Karpas-422 (cell line): ENCODE measurements around the gene RPL31. TPM values are rescaled to one million over a fixed set of nuclear protein-coding genes. Genes with fewer than 3 reads are reported as not detected.

Experiments used
- DNase-seq: peaks from one replicate; pipeline ENCODE4 v3.0.0-alpha.2; 2015
- H2AFZ ChIP-seq: fragments of 200-600 bp; sonication (generic); 2 replicates; pipeline ENCODE4 v1.6.1; 2014; ENCODE audit warnings: antibody characterized with exemption, low read length, mixed read lengths
- H3K27ac ChIP-seq: fragments of 200-600 bp; sonication (generic); 2 replicates; pipeline ENCODE4 v1.5.1; 2014; ENCODE audit warnings: mild to moderate bottlenecking, low read length, moderate library complexity
- H3K27me3 ChIP-seq: fragments of 200-600 bp; sonication (generic); 2 replicates; pipeline ENCODE4 v1.6.1; 2014; ENCODE audit warnings: low read length, mixed read lengths
- H3K36me3 ChIP-seq: fragments of 200-600 bp; sonication (generic); 2 replicates; pipeline ENCODE4 v1.6.1; 2014; ENCODE audit warnings: low read length, mixed read lengths; ENCODE audit not compliant: insufficient read depth
- H3K4me1 ChIP-seq: fragments of 200-600 bp; sonication (generic); 2 replicates; pipeline ENCODE4 v1.6.1; 2014; ENCODE audit warnings: mild to moderate bottlenecking, low read length, mixed read lengths
- H3K4me2 ChIP-seq: fragments of 200-600 bp; sonication (generic); 2 replicates; pipeline ENCODE4 v1.6.1; 2014; ENCODE audit warnings: low read length, low read depth, mild to moderate bottlenecking; ENCODE audit not compliant: poor library complexity, severe bottlenecking
- H3K4me3 ChIP-seq: fragments of 200-600 bp; sonication (generic); 2 replicates; pipeline ENCODE4 v1.5.1; 2014; ENCODE audit warnings: mild to moderate bottlenecking, antibody characterized with exemption, low read length, mixed read lengths
- H3K79me2 ChIP-seq: fragments of 200-600 bp; sonication (generic); 2 replicates; pipeline ENCODE4 v1.6.1; 2014; ENCODE audit warnings: mild to moderate bottlenecking, low read length, mixed read lengths
- H3K9ac ChIP-seq: fragments of 200-600 bp; sonication (generic); 2 replicates; pipeline ENCODE4 v1.6.0; 2014; ENCODE audit warnings: low read length
- H3K9me2 ChIP-seq: fragments of 200-600 bp; sonication (generic), shearing (Covaris generic); replicated peaks from 2 replicates; pipeline ENCODE4 v1.6.0; 2014; ENCODE audit warnings: mild to moderate bottlenecking, low read length, moderate library complexity; ENCODE audit not compliant: insufficient read depth
- H3K9me3 ChIP-seq: fragments of 300-700, 200-600 bp; sonication (generic); 2 replicates; pipeline ENCODE4 v1.6.1; 2014; ENCODE audit warnings: low read length, mixed read lengths
- H4K20me1 ChIP-seq: fragments of 200-600 bp; sonication (generic); 2 replicates; pipeline ENCODE4 v1.6.1; 2014; ENCODE audit warnings: mild to moderate bottlenecking, antibody characterized with exemption, low read length, low read depth; ENCODE audit not compliant: insufficient read depth
- total RNA-seq: library from RNA; depleted of rRNA; stranded (reverse); fragments of >200 nt; shearing (Covaris generic); gene quantifications from 2 replicates; pipeline ENCODE4 v1.2.3, GENCODE V29; 2014; ENCODE audit warnings: low replicate concordance

The RPL31 gene
- total RNA-seq, 1 experiment from 2014 or later: 1,797 TPM

- Histone ChIP-seq H3K9me3 (no peaks in the 10 kb centered on the region), H3K27ac (no peak overlapping the region), H3K9me2 (no peaks in the 10 kb centered on the region), H3K27me3 (no peaks in the 10 kb centered on the region), H3K36me3 (no peaks in the 10 kb centered on the region), H3K4me2 (no peak overlapping the region), H3K4me1 (no peaks in the 10 kb centered on the region), H3K4me3 (no peak overlapping the region), H4K20me1 (no peaks in the 10 kb centered on the region), H3K79me2 (no peaks in the 10 kb centered on the region), H3K9ac (no peak overlapping the region), H2AFZ (no peak overlapping the region)
- DNase-seq: no peak
Observed at GRCh38 chr2:100969998-100970397, 32.1 kb upstream of the RPL31 start.

DNA sequence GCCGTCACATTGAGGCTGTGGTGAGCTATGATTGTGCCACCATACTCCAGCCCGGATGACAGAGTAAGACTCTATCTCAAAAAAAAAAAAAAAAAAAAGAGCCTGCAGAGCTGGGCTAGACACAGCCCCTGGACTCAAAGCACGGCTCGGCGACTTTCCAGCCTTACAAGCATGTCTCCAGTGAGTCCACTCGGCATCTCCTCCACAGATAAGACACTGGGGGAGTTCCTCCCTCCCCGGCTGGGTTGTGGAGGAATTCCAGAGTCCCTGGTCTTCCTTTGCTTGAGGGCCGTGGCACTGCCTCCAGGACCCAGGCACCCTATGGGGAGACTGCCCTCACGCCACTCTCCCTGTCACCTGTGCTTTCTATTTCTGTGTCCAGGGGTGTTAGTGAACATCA lies 30.9 kb upstream of the RPL31 start:
- no peak for DNase-seq
- no peaks in the 10 kb centered on the region for H3K79me2 ChIP-seq
- H4K20me1 ChIP-seq: no peaks in the 10 kb centered on the region
- no peaks in the 10 kb centered on the region for H3K27me3 ChIP-seq
- no peak overlapping the region for H3K27ac ChIP-seq
- H2AFZ ChIP-seq: no peak overlapping the region
- no peak overlapping the region for H3K4me3 ChIP-seq
- no peak overlapping the region for H3K9ac ChIP-seq
- no peak overlapping the region for H3K4me2 ChIP-seq
- H3K9me3 ChIP-seq: no peaks in the 10 kb centered on the region
- no peaks in the 10 kb centered on the region for H3K4me1 ChIP-seq
- no peaks in the 10 kb centered on the region for H3K36me3 ChIP-seq
- H3K9me2 ChIP-seq: no peaks in the 10 kb centered on the region

- H3K27ac ChIP-seq: no peak overlapping the region
- no peaks in the 10 kb centered on the region for H3K27me3 ChIP-seq
- no peak for DNase-seq
- peaks cover 9% of the 10 kb centered on the region for H3K4me1 ChIP-seq
- no peak overlapping the region for H3K9ac ChIP-seq
- no peaks in the 10 kb centered on the region for H3K36me3 ChIP-seq
- no peaks in the 10 kb centered on the region for H3K9me3 ChIP-seq
- H3K4me3 ChIP-seq: no peak overlapping the region
- no peaks in the 10 kb centered on the region for H3K79me2 ChIP-seq
- H4K20me1 ChIP-seq: no peaks in the 10 kb centered on the region
- no peak overlapping the region for H2AFZ ChIP-seq
- no peak overlapping the region for H3K4me2 ChIP-seq
- no peaks in the 10 kb centered on the region for H3K9me2 ChIP-seq
Observed at GRCh38 chr2:100972452-100972851, 29.6 kb upstream of the RPL31 start.

GRCh38 chr2:100974712-100975520 lies 27.2 kb upstream of the RPL31 start:
- Histone ChIP-seq H3K4me1 (peaks cover 9% of the 10 kb centered on the region), H3K4me3 (no peak overlapping the region), H3K9ac (no peak overlapping the region), H3K9me2 (no peaks in the 10 kb centered on the region), H3K4me2 (no peak overlapping the region), H4K20me1 (no peaks in the 10 kb centered on the region), H3K27ac (no peak overlapping the region), H3K36me3 (no peaks in the 10 kb centered on the region), H3K79me2 (no peaks in the 10 kb centered on the region), H2AFZ (no peak overlapping the region), H3K9me3 (no peaks in the 10 kb centered on the region), H3K27me3 (no peaks in the 10 kb centered on the region)
- DNase-seq: no peak

GRCh38 chr2:100975521-100975785 lies 26.6 kb upstream of the RPL31 start:
- DNase-seq: no peak
- Histone ChIP-seq H3K4me3 (no peak overlapping the region), H3K36me3 (no peaks in the 10 kb centered on the region), H3K9me3 (no peaks in the 10 kb centered on the region), H3K27me3 (no peaks in the 10 kb centered on the region), H3K79me2 (no peaks in the 10 kb centered on the region), H3K9me2 (no peaks in the 10 kb centered on the region), H3K4me2 (no peak overlapping the region), H2AFZ (no peak overlapping the region), H3K9ac (no peak overlapping the region), H4K20me1 (no peaks in the 10 kb centered on the region), H3K4me1 (peaks cover 9% of the 10 kb centered on the region), H3K27ac (no peak overlapping the region)

DNA sequence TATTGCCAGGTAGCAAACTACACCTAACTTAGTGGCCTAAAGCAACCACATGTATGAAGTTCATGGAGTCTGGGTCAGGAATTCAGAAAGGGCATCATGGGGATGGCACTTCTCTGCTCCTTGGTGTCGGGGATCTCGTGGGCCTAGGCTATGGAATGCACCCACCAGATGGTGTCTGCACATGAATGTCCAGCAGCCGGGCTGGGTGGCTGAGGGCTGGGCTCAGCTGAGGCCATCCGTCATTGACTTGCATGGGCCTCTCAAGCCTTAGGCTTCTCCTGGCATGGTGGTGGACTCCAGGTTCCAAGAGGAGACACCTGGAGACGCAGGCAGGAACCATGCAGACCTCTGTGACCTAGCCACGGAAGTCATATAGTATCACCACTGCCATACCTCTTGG lies 26.0 kb upstream of the RPL31 start:
- H3K27me3 ChIP-seq: no peaks in the 10 kb centered on the region
- no peak overlapping the region for H3K27ac ChIP-seq
- H2AFZ ChIP-seq: no peak overlapping the region
- H3K9me3 ChIP-seq: no peaks in the 10 kb centered on the region
- peaks cover 9% of the 10 kb centered on the region for H3K4me1 ChIP-seq
- H4K20me1 ChIP-seq: no peaks in the 10 kb centered on the region
- DNase-seq: no peak
- no peak overlapping the region for H3K9ac ChIP-seq
- no peaks in the 10 kb centered on the region for H3K36me3 ChIP-seq
- no peaks in the 10 kb centered on the region for H3K9me2 ChIP-seq
- H3K4me3 ChIP-seq: no peak overlapping the region
- H3K4me2 ChIP-seq: no peak overlapping the region
- no peaks in the 10 kb centered on the region for H3K79me2 ChIP-seq

DNA sequence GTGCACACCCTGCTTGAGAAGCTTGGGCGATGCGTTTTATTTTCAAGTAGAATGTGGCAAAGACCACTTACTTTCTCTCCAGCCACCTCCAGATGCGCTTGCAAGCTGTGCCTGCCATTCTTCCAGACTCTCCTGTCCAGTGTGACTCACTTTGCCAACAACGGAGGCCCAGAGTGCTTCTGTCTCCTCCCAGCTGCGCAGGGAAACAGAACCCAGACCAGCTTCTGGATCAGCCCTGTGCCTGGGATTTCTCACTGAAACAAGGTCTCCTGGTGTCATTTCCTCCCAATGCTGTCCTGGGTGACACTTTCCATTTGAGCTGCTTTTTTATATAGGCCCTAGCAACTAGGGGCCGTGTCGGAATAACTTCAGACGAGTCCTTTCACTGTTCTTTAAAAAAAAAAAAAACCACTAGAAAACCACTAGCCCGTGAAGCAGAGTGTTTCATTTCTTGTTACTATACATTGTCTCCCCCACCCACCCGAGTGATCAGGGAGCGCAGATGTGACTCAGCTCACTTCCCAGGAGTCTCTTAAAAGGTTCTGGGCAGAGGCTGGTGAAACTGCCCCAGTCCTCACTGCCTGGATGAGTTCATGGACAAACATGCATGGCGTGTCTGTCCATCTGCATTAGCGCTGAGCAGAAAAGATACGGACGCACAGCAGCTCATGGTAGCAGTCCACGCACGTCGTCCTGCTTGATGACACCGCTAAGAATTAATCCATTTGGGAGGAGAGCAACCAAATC lies 25.3 kb upstream of the RPL31 start:
- H3K4me1 ChIP-seq: peaks cover 9% of the 10 kb centered on the region
- H3K27ac ChIP-seq: no peak overlapping the region
- H3K9ac ChIP-seq: no peak overlapping the region
- no peak overlapping the region for H3K4me3 ChIP-seq
- peak overlapping the region; percentile 23 for H3K4me2 ChIP-seq
- no peaks in the 10 kb centered on the region for H3K9me3 ChIP-seq
- no peaks in the 10 kb centered on the region for H3K79me2 ChIP-seq
- peak; percentile 41 for DNase-seq
- H3K36me3 ChIP-seq: no peaks in the 10 kb centered on the region
- no peaks in the 10 kb centered on the region for H4K20me1 ChIP-seq
- H3K27me3 ChIP-seq: no peaks in the 10 kb centered on the region
- H2AFZ ChIP-seq: no peak overlapping the region
- no peaks in the 10 kb centered on the region for H3K9me2 ChIP-seq

DNA sequence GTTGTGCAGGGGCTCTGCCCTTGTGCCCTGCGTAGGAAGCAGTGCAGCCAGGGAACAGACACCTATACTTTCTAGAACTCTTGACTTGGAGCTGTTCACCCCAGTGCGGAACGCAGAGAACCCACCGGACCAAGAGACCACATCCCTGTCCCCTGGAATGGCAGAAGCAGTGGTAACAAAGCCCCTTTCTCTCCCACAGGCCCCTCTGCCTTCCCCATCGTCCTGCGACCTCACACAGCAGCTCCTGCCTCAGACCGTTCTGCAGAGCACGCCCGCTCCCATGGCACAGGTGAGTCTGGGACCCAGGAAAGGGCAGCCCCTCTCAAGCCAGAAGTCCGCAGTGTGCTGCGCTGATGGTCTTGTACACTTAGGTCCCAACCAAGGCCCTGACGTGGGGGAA lies 24.6 kb upstream of the RPL31 start:
- no peak overlapping the region for H3K9ac ChIP-seq
- no peaks in the 10 kb centered on the region for H3K9me2 ChIP-seq
- DNase-seq: no peak
- H3K4me1 ChIP-seq: peaks cover 9% of the 10 kb centered on the region
- no peaks in the 10 kb centered on the region for H3K27me3 ChIP-seq
- no peaks in the 10 kb centered on the region for H3K36me3 ChIP-seq
- H3K9me3 ChIP-seq: no peaks in the 10 kb centered on the region
- H2AFZ ChIP-seq: no peak overlapping the region
- no peak overlapping the region for H3K4me2 ChIP-seq
- H4K20me1 ChIP-seq: no peaks in the 10 kb centered on the region
- no peak overlapping the region for H3K27ac ChIP-seq
- no peaks in the 10 kb centered on the region for H3K79me2 ChIP-seq
- no peak overlapping the region for H3K4me3 ChIP-seq
